Fibroblast of the conjunctiva (primary cell): ENCODE measurements around the gene NR2F6.
A peak's percentile ranks its signal among the peaks of the same experiment; 100 is the strongest.
"Not testable (repeated sequence)": the region's sequence is repeated elsewhere in the genome, so short reads cannot be mapped to it uniquely, and the experiment has no call there.

ENCODE experiments used
- DNase-seq: peaks from one replicate; pipeline ENCODE4 v3.0.0-alpha.2; 2010; ENCODE audit warnings: low read depth

NR2F6 gene

GRCh38 chr19:17245535-17245984, at the start of gene NR2F6:
Gene NR2F6 (minus strand): TSS chr19:17245919. CDS start chr19:17245220, 699 bp downstream.
- DNase-seq = no peak

GRCh38 chr19:17294051-17294891, 48.6 kb upstream of the NR2F6 start:
- no peak for DNase-seq

- DNase-seq = no peak
These were observed 47.9 kb upstream of the NR2F6 start for GRCh38 chr19:17293605-17294004.

DNA sequence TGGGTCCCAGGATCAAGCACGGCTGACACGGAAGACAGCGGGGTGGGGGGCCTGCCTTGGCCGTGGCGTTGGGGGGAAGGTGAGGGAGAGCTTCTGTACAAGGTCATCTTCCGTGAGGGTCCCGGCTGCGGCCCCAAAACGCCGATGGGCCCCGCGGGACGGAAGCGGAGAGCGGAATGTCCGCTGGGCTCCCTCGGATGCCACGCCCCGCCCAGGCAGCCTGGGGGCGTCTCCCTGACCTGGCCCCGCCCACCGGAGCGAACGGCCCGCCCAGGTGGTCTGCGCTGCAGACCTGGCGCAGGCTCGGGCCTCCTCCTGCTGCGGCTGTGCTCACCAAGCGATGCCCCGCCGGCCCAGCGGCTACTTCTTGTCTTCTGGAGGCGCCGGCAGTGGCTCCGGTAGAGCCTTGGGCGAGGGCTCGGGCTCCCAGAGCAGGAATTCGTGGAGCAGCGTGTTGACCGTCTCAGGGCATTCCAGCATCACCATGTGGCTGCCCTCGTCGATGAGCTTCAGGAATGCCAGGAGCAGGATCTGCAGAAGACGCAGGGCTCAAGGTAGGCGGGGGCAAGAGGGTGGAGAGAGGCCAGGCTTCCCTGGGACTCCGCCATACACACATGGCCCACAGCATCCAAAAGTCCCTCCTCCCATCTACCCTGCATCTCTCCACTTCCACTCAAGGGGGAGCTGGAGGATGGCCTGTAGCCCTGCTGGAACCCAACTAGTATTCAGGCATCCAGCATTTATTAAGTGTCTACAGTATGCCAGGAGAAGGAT, 46.8 kb upstream of the NR2F6 start:
- peak; percentile 83 for DNase-seq

GRCh38 chr19:17289489-17289888, 43.8 kb upstream of the NR2F6 start:
- peak; percentile 67 for DNase-seq

GRCh38 chr19:17286752-17287151, 41.0 kb upstream of the NR2F6 start:
- no peak for DNase-seq

GRCh38 chr19:17286263-17286662, 40.5 kb upstream of the NR2F6 start:
- DNase-seq = no peak

DNA sequence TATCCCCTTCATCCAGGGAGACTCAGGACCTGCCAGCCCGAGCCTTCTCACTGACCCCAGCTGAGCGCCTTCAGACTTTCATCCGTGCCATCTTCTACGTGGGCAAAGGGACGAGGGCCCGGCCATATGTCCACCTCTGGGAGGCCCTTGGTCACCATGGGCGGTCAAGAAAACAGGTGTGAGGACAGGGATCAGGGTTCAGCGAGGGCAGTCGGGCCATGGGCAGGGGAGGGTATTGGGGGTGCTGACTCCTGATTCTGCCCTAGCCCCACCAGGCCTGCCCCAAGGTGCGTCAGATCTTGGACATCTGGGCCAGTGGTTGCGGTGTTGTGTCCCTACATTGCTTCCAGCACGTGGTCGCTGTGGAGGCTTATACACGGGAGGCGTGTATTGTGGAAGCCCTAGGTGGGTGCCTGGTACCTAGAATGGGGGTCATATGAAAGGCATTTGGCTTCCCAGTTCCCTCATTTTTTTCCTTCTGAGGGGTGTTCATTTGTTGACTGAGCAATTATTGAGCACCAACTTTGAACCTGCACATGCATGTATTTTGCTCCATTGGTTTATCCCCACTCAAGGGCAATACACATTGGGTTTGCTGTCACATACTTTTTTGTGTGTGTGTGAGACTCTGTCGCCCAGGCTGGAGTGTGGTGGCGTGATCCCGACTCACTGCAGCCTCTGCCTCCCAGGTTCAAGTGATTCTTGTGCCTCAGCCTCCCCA, 39.9 kb upstream of the NR2F6 start:
- DNase-seq = no peak

DNA sequence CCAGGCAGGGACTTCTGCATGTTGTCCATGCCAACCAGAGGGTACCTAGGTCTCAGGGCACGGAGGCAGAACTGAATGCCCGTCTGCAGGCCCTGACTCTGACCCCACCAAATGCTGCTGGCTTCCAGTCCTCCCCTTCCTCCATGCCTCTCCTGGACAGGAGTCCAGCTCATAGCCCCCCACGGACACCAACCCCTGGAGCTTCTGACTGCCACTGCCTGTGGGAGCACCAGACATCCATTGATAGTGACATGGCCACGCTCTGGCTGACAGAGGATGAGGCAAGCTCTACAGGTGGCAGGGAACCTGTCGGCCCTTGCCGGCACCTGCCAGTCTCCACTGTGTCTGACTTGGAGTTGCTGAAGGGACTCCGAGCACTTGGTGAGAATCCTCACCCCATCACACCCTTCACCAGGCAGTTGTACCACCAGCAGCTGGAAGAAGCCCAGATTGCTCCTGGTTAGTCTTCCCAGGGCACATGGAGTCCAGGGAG, 37.8 kb upstream of the NR2F6 start:
- DNase-seq = no peak

GRCh38 chr19:17282488-17283125, 36.9 kb upstream of the NR2F6 start:
- peak; percentile 49 for DNase-seq

DNA sequence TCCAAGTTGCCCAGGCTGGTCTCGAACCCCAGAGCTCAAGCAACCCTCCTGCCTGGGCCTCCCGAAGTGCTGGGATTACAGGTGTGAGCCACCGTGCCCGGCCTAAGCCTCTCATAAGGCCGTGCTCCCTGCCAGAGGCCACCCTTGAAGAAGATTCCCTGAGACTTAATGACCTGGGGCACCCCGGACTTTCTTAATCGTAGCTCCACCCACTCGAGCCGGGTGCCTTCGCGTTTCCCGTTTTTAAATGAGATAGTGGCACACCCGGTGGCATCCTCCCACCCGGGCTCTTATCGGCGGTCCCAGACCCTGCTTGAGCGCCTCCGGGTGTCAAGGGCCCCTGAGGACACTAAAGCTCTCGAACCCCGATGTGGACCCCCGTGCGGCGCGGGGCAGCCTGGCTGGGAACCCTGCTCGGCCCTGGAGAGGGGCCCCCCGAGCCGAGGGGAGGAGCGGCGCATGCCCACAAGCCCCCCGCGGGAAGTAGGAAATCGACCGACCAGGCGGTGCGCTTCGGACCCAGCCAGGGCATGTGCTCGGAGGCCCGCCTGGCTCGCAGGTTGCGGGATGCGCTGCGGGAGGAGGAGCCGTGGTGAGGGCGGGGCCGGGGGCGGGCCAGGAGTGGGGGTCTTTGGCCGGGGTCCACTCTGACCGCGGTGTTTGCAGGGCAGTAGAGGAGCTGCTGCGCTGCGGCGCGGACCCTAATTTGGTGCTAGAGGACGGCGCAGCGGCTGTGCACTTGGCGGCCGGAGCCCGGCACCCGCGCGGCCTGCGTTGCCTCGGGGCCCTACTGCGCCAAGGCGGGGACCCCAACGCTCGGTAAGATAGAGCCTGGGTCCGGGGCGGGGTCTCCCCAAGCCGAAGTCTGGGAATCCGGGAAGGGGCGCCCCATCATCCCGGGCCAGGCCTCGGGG, 35.9 kb upstream of the NR2F6 start, which contains the start of gene ANKLE1:
ANKLE1 (plus strand) TSS at position 511 of the 914 bp plus-strand sequence; CDS start at position 531, 20 bp downstream.
- DNase-seq = no peak

DNA sequence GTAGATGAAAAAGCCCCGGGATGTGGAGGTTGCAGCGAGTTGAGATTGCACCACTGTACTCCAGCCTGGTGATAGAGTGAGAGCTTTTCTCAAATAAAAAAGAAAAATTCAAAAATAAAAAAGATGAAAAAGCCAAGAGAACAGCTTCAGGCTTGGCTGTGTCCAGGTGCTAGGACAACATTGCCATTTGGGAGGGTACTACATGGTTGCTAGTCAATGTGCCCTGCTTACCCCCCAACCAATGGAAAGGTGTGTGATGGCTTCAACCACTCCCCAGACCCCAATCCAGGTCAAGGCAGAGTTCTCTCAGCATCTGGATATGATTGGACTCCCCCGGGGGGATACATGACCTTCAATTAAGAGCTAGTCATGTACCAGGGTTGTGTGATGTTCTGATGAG, 33.7 kb upstream of the NR2F6 start:
- no peak for DNase-seq

GRCh38 chr19:17275441-17276175, 29.9 kb upstream of the NR2F6 start:
- DNase-seq = no peak

- DNase-seq = not testable (repeated sequence)
These were observed 29.2 kb upstream of the NR2F6 start for GRCh38 chr19:17274892-17275291.

DNA sequence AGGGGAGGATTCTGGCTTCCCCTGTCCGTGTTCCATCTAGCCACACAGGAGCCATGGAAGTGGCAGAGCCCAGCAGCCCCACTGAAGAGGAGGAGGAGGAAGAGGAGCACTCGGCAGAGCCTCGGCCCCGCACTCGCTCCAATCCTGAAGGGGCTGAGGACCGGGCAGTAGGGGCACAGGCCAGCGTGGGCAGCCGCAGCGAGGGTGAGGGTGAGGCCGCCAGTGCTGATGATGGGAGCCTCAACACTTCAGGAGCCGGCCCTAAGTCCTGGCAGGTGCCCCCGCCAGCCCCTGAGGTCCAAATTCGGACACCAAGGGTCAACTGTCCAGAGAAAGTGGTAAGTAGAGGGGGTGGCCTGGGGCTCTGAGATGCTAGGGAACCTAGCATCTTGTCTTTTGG, 23.0 kb upstream of the NR2F6 start:
- DNase-seq = no peak

- peak; percentile 99 for DNase-seq
These were observed 21.5 kb upstream of the NR2F6 start, which contains the start of gene BABAM1 for GRCh38 chr19:17266975-17267788. Gene BABAM1 (plus strand): TSS chr19:17267443. CDS start chr19:17268807, 1,364 bp downstream.

DNA sequence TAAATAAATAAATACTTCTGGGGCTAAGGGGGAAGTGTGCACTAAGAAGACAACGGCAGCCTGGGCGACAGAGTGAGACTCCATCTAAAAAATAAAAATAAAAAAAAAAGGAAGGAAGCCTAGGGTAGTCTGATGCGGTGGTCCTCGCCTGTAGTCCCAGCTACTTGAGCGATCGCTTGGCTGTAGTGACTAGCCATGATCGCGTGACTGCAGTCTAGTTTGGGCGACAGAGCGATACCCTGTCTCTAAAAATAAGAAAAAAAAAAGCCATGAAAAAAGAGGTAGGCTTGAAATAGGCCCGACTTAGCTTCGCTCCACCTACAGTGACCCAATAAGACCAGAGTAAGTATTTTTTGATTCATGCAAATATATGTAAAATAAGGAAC, 20.9 kb upstream of the NR2F6 start:
- DNase-seq = no peak

DNA sequence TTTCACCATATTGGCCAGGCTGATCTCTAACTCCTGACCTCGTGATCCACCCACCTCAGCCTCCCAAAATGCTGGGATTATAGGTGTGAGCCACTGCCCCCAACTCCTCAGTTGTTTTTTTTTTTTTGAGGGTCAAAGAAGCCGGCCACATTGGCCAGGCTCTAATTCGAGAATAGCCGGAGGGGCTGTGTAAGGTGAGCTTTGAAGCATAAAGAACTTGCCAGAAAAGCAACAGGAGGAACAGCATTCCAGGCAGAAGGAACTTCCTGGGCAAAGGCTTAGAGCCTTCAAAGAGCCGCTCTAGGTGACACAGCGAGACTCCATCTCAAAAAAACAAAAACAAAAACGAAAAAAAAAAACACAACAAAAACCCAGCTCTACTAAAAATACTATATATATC, 20.3 kb upstream of the NR2F6 start:
- DNase-seq = no peak

GRCh38 chr19:17264641-17264979, 18.9 kb upstream of the NR2F6 start, which contains the start of gene USHBP1:
Gene USHBP1 (minus strand): TSS chr19:17264745. CDS start chr19:17264299, 446 bp downstream.
- no peak for DNase-seq
